OCI-LY1 (cell line): ENCODE data around the gene RBP4.

Experiments used
- H2AFZ ChIP-seq: fragments of 200-600 bp; sonication (generic), shearing (Covaris generic); 2 replicates; pipeline ENCODE4 v1.6.0; 2014; ENCODE audit warnings: antibody characterized with exemption, mild to moderate bottlenecking, low read length
- H3F3A ChIP-seq: fragments of 200-600 bp; sonication (generic), shearing (Covaris generic); 2 replicates; pipeline ENCODE4 v1.6.0; 2014; ENCODE audit warnings: mild to moderate bottlenecking, antibody characterized with exemption, low read length, moderate library complexity; ENCODE audit not compliant: insufficient read depth
- H3K27ac ChIP-seq: fragments of 200-600 bp; sonication (generic); 2 replicates; pipeline ENCODE4 v1.5.1; 2014; ENCODE audit warnings: low read length, mixed run types, mild to moderate bottlenecking, low read depth; ENCODE audit not compliant: poor library complexity, severe bottlenecking
- H3K27me3 ChIP-seq: fragments of 200-600 bp; sonication (generic); 2 replicates; pipeline ENCODE4 v1.6.0; 2014; ENCODE audit warnings: antibody characterized with exemption, mild to moderate bottlenecking, low read length, moderate library complexity; ENCODE audit not compliant: insufficient read depth
- H3K36me3 ChIP-seq: fragments of 200-600 bp; sonication (generic); 2 replicates; pipeline ENCODE4 v1.6.1; 2014; ENCODE audit warnings: mild to moderate bottlenecking, antibody characterized with exemption, low read length, moderate library complexity, mixed read lengths; ENCODE audit not compliant: insufficient read depth
- H3K4me1 ChIP-seq: fragments of 200-600 bp; sonication (generic); 2 replicates; pipeline ENCODE4 v1.5.1; 2014; ENCODE audit warnings: mild to moderate bottlenecking, low read length, moderate library complexity; ENCODE audit not compliant: insufficient read depth, severe bottlenecking
- H3K4me2 ChIP-seq: fragments of 200-600 bp; sonication (generic), shearing (Covaris generic); 2 replicates; pipeline ENCODE4 v1.6.1; 2014; ENCODE audit warnings: low read length
- H3K4me3 ChIP-seq: fragments of 200-600 bp; sonication (generic); 2 replicates; pipeline ENCODE4 v1.5.1; 2014; ENCODE audit warnings: low read length, low read depth, mild to moderate bottlenecking, mixed read lengths; ENCODE audit not compliant: poor library complexity, severe bottlenecking
- H3K79me2 ChIP-seq: fragments of 200-600 bp; shearing (Covaris generic); 2 replicates; pipeline ENCODE4 v1.6.1; 2016; ENCODE audit warnings: mixed run types, low read length, mixed read lengths; ENCODE audit not compliant: insufficient read depth
- H3K9ac ChIP-seq: fragments of 200-600 bp; sonication (generic), shearing (Covaris generic); 2 replicates; pipeline ENCODE4 v1.6.1; 2014; ENCODE audit warnings: mild to moderate bottlenecking, low read length, mixed read lengths
- H3K9me2 ChIP-seq: fragments of 200-600 bp; sonication (generic), shearing (Covaris generic); 2 replicates; pipeline ENCODE4 v1.6.1; 2014; ENCODE audit warnings: low read depth, mild to moderate bottlenecking, low read length, mixed read lengths
- H3K9me3 ChIP-seq: fragments of 200-600 bp; shearing (Covaris generic); 2 replicates; pipeline ENCODE4 v1.6.1; 2014; ENCODE audit warnings: low read length, mixed read lengths
- H4K20me1 ChIP-seq: fragments of 200-600 bp; sonication (generic), shearing (Covaris generic); 2 replicates; pipeline ENCODE4 v1.6.0; 2016; ENCODE audit warnings: mild to moderate bottlenecking, low read length; ENCODE audit not compliant: insufficient read depth
- EZH2 ChIP-seq: fragments of 200-600 bp; sonication (generic), shearing (Covaris generic); IDR thresholded peaks from 2 replicates; pipeline ENCODE4 v1.8.0; 2017; ENCODE audit warnings: borderline replicate concordance, mixed run types, mild to moderate bottlenecking, antibody characterized with exemption, low read length, moderate library complexity, mixed read lengths
- TF ChIP-seq, protein P1 (sequence below): fragments of 200-600 bp; sonication (generic), shearing (Covaris generic); IDR thresholded peaks from 2 replicates; pipeline ENCODE4 v1.5.1; 2017; ENCODE audit warnings: mild to moderate bottlenecking, antibody characterized with exemption, low read length, moderate library complexity, mixed read lengths

The RBP4 gene

GRCh38 chr10:93593254-93593653 is 7.8 kb downstream of the RBP4 start:
- Histone ChIP-seq H2AFZ (no peak overlapping the region), H3K9me2 (no peaks in the 10 kb centered on the region), H3K9me3 (no peaks in the 10 kb centered on the region), H3K4me3 (no peak overlapping the region), H3K9ac (no peak overlapping the region), H4K20me1 (no peaks in the 10 kb centered on the region), H3K79me2 (no peaks in the 10 kb centered on the region), H3K27ac (no peak overlapping the region), H3F3A (no peaks in the 10 kb centered on the region), H3K4me1 (no peaks in the 10 kb centered on the region), H3K27me3 (no peaks in the 10 kb centered on the region), H3K4me2 (no peak overlapping the region), H3K36me3 (no peaks in the 10 kb centered on the region)
- TF ChIP-seq, protein P1, sequence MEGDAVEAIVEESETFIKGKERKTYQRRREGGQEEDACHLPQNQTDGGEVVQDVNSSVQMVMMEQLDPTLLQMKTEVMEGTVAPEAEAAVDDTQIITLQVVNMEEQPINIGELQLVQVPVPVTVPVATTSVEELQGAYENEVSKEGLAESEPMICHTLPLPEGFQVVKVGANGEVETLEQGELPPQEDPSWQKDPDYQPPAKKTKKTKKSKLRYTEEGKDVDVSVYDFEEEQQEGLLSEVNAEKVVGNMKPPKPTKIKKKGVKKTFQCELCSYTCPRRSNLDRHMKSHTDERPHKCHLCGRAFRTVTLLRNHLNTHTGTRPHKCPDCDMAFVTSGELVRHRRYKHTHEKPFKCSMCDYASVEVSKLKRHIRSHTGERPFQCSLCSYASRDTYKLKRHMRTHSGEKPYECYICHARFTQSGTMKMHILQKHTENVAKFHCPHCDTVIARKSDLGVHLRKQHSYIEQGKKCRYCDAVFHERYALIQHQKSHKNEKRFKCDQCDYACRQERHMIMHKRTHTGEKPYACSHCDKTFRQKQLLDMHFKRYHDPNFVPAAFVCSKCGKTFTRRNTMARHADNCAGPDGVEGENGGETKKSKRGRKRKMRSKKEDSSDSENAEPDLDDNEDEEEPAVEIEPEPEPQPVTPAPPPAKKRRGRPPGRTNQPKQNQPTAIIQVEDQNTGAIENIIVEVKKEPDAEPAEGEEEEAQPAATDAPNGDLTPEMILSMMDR: no peak
- TF ChIP-seq EZH2: no peak

GRCh38 chr10:93591065-93591808 is 9.8 kb downstream of the RBP4 start:
- Histone ChIP-seq H3K27ac (no peak overlapping the region), H3K79me2 (no peaks in the 10 kb centered on the region), H2AFZ (no peak overlapping the region), H3K9me2 (no peaks in the 10 kb centered on the region), H3K36me3 (no peaks in the 10 kb centered on the region), H3K9ac (no peak overlapping the region), H3F3A (no peaks in the 10 kb centered on the region), H3K9me3 (no peaks in the 10 kb centered on the region), H3K4me2 (no peak overlapping the region), H3K4me3 (no peak overlapping the region), H4K20me1 (no peaks in the 10 kb centered on the region), H3K4me1 (no peaks in the 10 kb centered on the region), H3K27me3 (no peaks in the 10 kb centered on the region)
- TF ChIP-seq, protein P1: no peak
- no peak for TF ChIP-seq EZH2

- Histone ChIP-seq H3K9me2 (no peaks in the 10 kb centered on the region), H2AFZ (no peak overlapping the region), H3K36me3 (no peaks in the 10 kb centered on the region), H3K79me2 (no peaks in the 10 kb centered on the region), H4K20me1 (no peaks in the 10 kb centered on the region), H3K9ac (no peak overlapping the region), H3K9me3 (no peaks in the 10 kb centered on the region), H3K4me2 (no peak overlapping the region), H3K27ac (no peak overlapping the region), H3K4me3 (no peak overlapping the region), H3K4me1 (no peaks in the 10 kb centered on the region), H3K27me3 (no peaks in the 10 kb centered on the region), H3F3A (no peaks in the 10 kb centered on the region)
- TF ChIP-seq EZH2: no peak
- TF ChIP-seq, protein P1: no peak
Measured at GRCh38 chr10:93590638-93591037, 10.4 kb downstream of the RBP4 start.
